H1 (cell line): Measurements from ENCODE around the gene SV2C. TPM values are rescaled to one million over a fixed set of nuclear protein-coding genes. Genes with fewer than 3 reads are reported as not detected.

ENCODE experiments used
- FOSL1 ChIP-seq: IDR thresholded peaks from 2 replicates; pipeline ENCODE4 v1.6.1; 2011; ENCODE audit warnings: mild to moderate bottlenecking, low read depth, low read length, moderate library complexity; ENCODE audit not compliant: insufficient read depth
- POLR2A ChIP-seq, 2 experiments: IDR thresholded peaks; 1 replicate in 1 of 2; 2 replicates in 1 of 2; pipeline ENCODE4 v1.6.1; 2011; ENCODE audit warnings: low read depth in 2 of 2, low read length in 2 of 2, mild to moderate bottlenecking in 2 of 2; ENCODE audit errors: control extremely low read depth in 1 of 2
- TAF1 ChIP-seq: IDR thresholded peaks from 2 replicates; pipeline ENCODE4 v1.6.1; 2011; ENCODE audit warnings: mild to moderate bottlenecking, low read depth, low read length
- polyA plus RNA-seq, 7 experiments: library from polyadenylated mRNA; depleted of rRNA in 3 of 7; stranded (reverse) in 5 of 7; unstranded in 2 of 7; fragments of >200 nt in 5 of 7; fragments of 200-250 nt in 2 of 7; gene quantifications; 1 replicate in 5 of 7; 2 replicates in 1 of 7; 4 replicates in 1 of 7; pipeline versions ENCODE4 v1.2.1 to v1.2.3, GENCODE V29; 2011 to 2013; ENCODE audit warnings: missing spikeins in 2 of 7, mixed read lengths in 2 of 7
- total RNA-seq: library from RNA; stranded (reverse); fragmentation: NEBNext Ultra II Directional; extraction: Animal tissue kit (Norgen Biotek cat#: 25700); gene quantifications from 2 replicates; pipeline ENCODE4 v1.2.1, GENCODE V29; 2021
- TF ChIP-seq, protein P1 (sequence below), 3 experiments: IDR thresholded peaks; 1 replicate in 2 of 3; 2 replicates in 1 of 3; pipeline versions ENCODE4 v1.5.1 to v1.6.1; 2011; ENCODE audit warnings: low read length in 3 of 3, mild to moderate bottlenecking in 3 of 3, inconsistent platforms in 2 of 3, low read depth in 1 of 3, moderate library complexity in 1 of 3; ENCODE audit not compliant: insufficient read depth in 1 of 3; ENCODE audit errors: control extremely low read depth in 1 of 3

The SV2C gene
- total and polyA plus RNA-seq, 2 of the 8 experiments (the other 6 are each of a cell fraction or from before 2014, with no cell fraction given), result 0.08 to 0.24 TPM

DNA sequence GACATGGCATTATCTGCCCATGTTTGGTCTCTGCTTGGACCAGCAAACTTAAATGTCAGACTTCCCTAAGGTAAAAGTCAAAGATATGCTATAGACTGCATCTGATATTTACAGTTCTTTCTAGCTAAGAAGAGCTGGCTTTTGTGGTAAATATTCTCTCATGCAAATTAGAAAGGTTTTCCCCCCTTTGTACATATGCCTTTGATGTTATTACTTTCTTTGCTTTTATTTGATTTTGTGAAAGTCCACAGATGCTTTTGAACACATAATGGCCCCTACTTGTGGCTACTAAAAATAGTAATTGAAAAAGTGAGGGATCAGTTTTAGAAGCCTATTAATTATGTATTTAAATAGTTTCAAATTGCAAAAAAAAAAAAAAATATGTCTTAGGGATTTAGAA is 104.2 kb downstream of the SV2C start (continued):
- TF ChIP-seq, protein P1, sequence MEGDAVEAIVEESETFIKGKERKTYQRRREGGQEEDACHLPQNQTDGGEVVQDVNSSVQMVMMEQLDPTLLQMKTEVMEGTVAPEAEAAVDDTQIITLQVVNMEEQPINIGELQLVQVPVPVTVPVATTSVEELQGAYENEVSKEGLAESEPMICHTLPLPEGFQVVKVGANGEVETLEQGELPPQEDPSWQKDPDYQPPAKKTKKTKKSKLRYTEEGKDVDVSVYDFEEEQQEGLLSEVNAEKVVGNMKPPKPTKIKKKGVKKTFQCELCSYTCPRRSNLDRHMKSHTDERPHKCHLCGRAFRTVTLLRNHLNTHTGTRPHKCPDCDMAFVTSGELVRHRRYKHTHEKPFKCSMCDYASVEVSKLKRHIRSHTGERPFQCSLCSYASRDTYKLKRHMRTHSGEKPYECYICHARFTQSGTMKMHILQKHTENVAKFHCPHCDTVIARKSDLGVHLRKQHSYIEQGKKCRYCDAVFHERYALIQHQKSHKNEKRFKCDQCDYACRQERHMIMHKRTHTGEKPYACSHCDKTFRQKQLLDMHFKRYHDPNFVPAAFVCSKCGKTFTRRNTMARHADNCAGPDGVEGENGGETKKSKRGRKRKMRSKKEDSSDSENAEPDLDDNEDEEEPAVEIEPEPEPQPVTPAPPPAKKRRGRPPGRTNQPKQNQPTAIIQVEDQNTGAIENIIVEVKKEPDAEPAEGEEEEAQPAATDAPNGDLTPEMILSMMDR (IDR thresholded peaks at IDR 0.05; ENCODE audit: control extremely low read depth in 1 of 3, insufficient read depth in 1 of 3, low read depth in 1 of 3, low read length in 3 of 3), result no peak
- TF ChIP-seq POLR2A (IDR thresholded peaks at IDR 0.05; ENCODE audit: control extremely low read depth in 1 of 2, low read depth in 2 of 2, low read length in 2 of 2), result no peak
- no peak for TF ChIP-seq TAF1
- TF ChIP-seq FOSL1, result no peak
